HAP-1 (cell line): ENCODE results near the gene TMEM106C.

Experiments
- DNase-seq, 2 experiments: peaks; one replicate each; pipeline ENCODE4 v3.0.0-alpha.2; 2016 to 2020; ENCODE audit warnings: low spot score in 2 of 2
- H3K27me3 ChIP-seq: fragments of 250-450 bp; sonication (Bioruptor Pico); 2 replicates; pipeline ENCODE4 v1.5.1; 2020; ENCODE audit warnings: low read depth, mild to moderate bottlenecking, moderate library complexity
- H3K36me3 ChIP-seq: fragments of 250-450 bp; sonication (Bioruptor Pico); replicated peaks from 2 replicates; pipeline ENCODE4 v1.5.1; 2020; ENCODE audit warnings: mild to moderate bottlenecking
- H3K4me1 ChIP-seq: fragments of 250-450 bp; sonication (Bioruptor Pico); 2 replicates; pipeline ENCODE4 v1.5.1; 2020; ENCODE audit warnings: mild to moderate bottlenecking
- H3K4me3 ChIP-seq: fragments of 250-450 bp; sonication (Bioruptor Pico); 2 replicates; pipeline ENCODE4 v1.5.1; 2020; ENCODE audit warnings: mild to moderate bottlenecking, moderate library complexity
- H3K9me3 ChIP-seq: fragments of 250-450 bp; sonication (Bioruptor Pico); 2 replicates; pipeline ENCODE4 v1.5.1; 2020; ENCODE audit warnings: mild to moderate bottlenecking, moderate library complexity
- in situ Hi-C: fragments of 300-500 bp; cut with MboI; formaldehyde crosslinking; loops from 3 replicates; pipeline ENCODE4 v1.14.3; 2020; ENCODE audit warnings: low sequenced_read_pairs, inconsistent platforms, mixed read lengths

Gene TMEM106C

GRCh38 chr12:47988073-47989022 lies 25.0 kb downstream of the TMEM106C start:
- in situ Hi-C loops = no loop called here
- Histone ChIP-seq H3K27me3 (no peaks in the 10 kb centered on the region), H3K9me3 (no peaks in the 10 kb centered on the region), H3K4me3 (no peak overlapping the region), H3K4me1 (peaks cover 3% of the 10 kb centered on the region; the same call in 1 of the 2 replicates), H3K36me3 (peaks cover 94% of the 10 kb centered on the region)
- peak; percentile 27 to 53 for DNase-seq

DNA sequence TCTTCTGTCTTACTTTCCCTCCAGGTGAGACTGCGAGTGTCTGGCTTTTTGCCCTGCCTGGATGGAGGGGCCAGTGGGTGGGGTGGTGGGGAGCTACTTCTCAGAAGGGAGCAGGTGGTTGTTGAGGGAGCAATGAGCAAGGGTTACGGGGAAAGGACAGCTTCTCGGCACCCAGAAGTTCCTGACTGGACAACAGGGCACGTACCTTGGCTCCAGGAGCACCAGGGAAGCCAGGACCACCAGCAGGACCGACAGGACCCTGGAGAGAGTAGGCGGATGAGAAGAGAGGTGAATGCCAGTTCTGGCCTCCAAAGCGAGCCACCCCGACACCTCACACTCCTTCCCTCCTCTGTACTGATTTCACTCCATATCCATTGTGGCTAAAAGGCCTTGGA lies 25.6 kb downstream of the TMEM106C start:
- no peak for DNase-seq
- Histone ChIP-seq H3K4me3 (no peak overlapping the region), H3K36me3 (peaks cover 96% of the 10 kb centered on the region), H3K27me3 (no peaks in the 10 kb centered on the region), H3K4me1 (peaks cover 3% of the 10 kb centered on the region; the same call in 1 of the 2 replicates), H3K9me3 (no peaks in the 10 kb centered on the region)
- in situ Hi-C loops = no loop called here

DNA sequence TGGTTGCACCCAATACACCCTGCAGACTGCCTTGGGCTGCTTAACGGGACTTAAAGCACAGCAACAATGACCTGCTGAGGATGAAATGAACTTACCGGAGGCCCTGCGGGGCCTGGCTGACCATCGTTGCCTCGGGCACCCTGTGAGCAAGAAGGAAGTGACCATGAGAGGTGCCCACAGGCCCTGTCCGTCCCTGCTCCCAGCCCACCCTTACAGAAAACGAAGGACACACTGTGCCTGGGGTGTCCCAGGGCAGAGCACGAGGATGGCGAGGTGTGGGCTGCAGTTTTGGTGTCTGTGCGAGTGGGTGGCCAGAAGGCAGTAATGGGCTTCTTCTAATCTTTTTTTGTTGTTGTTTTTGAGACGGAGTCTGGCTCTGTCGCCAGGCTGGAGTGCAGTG lies 26.3 kb downstream of the TMEM106C start:
- H3K9me3 ChIP-seq = no peaks in the 10 kb centered on the region
- in situ Hi-C loops = no loop called here
- no peak overlapping the region for H3K4me3 ChIP-seq
- DNase-seq = no peak
- H3K4me1 ChIP-seq = peaks cover 3% of the 10 kb centered on the region; the same call in 1 of the 2 replicates
- H3K36me3 ChIP-seq = peaks cover 96% of the 10 kb centered on the region
- H3K27me3 ChIP-seq = no peaks in the 10 kb centered on the region

GRCh38 chr12:47990351-47991105 lies 27.1 kb downstream of the TMEM106C start:
- no peak overlapping the region for H3K4me3 ChIP-seq
- H3K27me3 ChIP-seq = no peaks in the 10 kb centered on the region
- peaks cover 3% of the 10 kb centered on the region; the same call in 1 of the 2 replicates for H3K4me1 ChIP-seq
- peaks cover 96% of the 10 kb centered on the region for H3K36me3 ChIP-seq
- in situ Hi-C loops = no loop called here
- DNase-seq = no peak
- H3K9me3 ChIP-seq = no peaks in the 10 kb centered on the region

- H3K27me3 ChIP-seq = no peaks in the 10 kb centered on the region
- H3K4me1 ChIP-seq = peaks cover 3% of the 10 kb centered on the region; the same call in 1 of the 2 replicates
- H3K9me3 ChIP-seq = no peaks in the 10 kb centered on the region
- H3K4me3 ChIP-seq = no peak overlapping the region
- no peak for DNase-seq
- in situ Hi-C loops = no loop called here
- H3K36me3 ChIP-seq = peaks cover 96% of the 10 kb centered on the region
These were observed 28.0 kb downstream of the TMEM106C start for GRCh38 chr12:47991106-47992061.

DNA sequence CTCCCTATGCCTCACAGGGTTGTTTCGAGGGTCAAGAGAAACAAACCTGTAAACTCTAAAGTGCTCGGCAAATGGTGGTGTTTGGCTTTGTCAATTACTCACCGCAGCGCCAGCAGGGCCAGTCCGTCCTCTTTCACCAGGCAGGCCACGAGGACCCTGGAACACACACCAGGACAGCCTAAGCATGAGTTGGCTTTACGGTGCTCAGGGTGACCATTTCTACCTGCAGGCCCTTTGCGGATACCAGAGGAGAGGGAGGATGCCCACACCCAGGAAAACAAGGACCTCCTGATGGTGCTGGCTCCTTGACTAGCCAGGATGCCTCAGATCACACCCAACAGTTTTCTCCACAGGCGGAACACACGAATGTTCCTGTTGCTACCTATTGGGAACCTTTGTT lies 29.4 kb downstream of the TMEM106C start:
- Histone ChIP-seq H3K9me3 (no peaks in the 10 kb centered on the region), H3K4me1 (peaks cover 3% of the 10 kb centered on the region; the same call in 1 of the 2 replicates), H3K4me3 (no peak overlapping the region), H3K36me3 (peaks cover 95% of the 10 kb centered on the region), H3K27me3 (no peaks in the 10 kb centered on the region)
- in situ Hi-C loops = no loop called here
- no peak for DNase-seq

- Histone ChIP-seq H3K36me3 (peaks cover 88% of the 10 kb centered on the region), H3K4me1 (peaks cover 3% of the 10 kb centered on the region; the same call in 1 of the 2 replicates), H3K4me3 (no peak overlapping the region), H3K9me3 (no peaks in the 10 kb centered on the region), H3K27me3 (no peaks in the 10 kb centered on the region)
- DNase-seq = no peak
- in situ Hi-C loops = no loop called here
These were observed 30.1 kb downstream of the TMEM106C start for GRCh38 chr12:47993491-47993890.

DNA sequence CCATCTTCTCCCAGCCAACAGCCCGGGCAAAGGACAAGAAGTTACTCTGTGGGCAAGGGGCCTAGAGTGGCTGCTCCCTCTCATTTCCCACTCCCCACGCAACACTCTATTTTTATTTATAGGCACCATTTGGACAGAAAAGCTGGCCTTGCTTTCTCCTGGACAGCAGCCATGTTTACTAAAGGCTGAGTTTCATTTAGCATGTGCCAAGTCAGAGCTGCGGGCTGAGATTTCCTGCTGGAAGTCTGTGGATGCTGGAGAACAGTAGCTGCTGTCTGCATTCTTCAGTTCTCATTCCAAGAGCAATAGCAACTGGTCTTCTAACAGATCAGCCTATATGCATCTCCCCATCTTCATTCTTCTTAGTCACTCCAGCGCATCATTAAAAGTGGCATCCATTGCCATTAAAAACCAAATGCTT lies 32.6 kb downstream of the TMEM106C start:
- no peaks in the 10 kb centered on the region for H3K9me3 ChIP-seq
- in situ Hi-C loops = no loop called here
- H3K4me1 ChIP-seq = peaks cover 6% of the 10 kb centered on the region
- no peak overlapping the region for H3K4me3 ChIP-seq
- H3K27me3 ChIP-seq = no peaks in the 10 kb centered on the region
- DNase-seq = no peak
- H3K36me3 ChIP-seq = peaks cover 76% of the 10 kb centered on the region

GRCh38 chr12:47997321-47997720 lies 33.9 kb downstream of the TMEM106C start:
- no peaks in the 10 kb centered on the region for H3K27me3 ChIP-seq
- DNase-seq = no peak
- no peaks in the 10 kb centered on the region for H3K9me3 ChIP-seq
- H3K36me3 ChIP-seq = peaks cover 63% of the 10 kb centered on the region
- no peak overlapping the region for H3K4me3 ChIP-seq
- peaks cover 10% of the 10 kb centered on the region for H3K4me1 ChIP-seq
- in situ Hi-C loops = no loop called here

DNA sequence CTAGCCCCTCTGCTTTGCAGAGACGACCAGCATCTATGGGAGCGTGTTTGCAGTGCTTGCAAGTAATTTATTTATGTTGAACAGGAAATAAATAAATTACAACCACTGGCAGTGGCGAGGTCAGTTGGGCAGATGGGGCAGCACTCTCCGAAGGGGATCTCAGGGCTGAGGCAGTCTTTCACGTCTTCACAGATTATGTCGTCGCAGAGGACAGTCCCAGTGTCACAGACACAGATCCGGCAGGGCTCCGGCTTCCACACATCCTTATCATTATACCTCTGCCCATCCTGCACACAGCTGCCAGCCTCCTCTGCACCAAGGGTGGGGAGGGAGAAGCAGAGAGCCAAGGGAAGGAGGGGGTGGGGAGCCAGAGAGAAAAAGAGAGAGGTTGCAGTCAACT lies 36.4 kb downstream of the TMEM106C start:
- Histone ChIP-seq H3K4me1 (peaks cover 22% of the 10 kb centered on the region), H3K4me3 (no peak overlapping the region), H3K9me3 (no peaks in the 10 kb centered on the region), H3K36me3 (peaks cover 38% of the 10 kb centered on the region), H3K27me3 (no peaks in the 10 kb centered on the region)
- in situ Hi-C loops = no loop called here
- DNase-seq = no peak

DNA sequence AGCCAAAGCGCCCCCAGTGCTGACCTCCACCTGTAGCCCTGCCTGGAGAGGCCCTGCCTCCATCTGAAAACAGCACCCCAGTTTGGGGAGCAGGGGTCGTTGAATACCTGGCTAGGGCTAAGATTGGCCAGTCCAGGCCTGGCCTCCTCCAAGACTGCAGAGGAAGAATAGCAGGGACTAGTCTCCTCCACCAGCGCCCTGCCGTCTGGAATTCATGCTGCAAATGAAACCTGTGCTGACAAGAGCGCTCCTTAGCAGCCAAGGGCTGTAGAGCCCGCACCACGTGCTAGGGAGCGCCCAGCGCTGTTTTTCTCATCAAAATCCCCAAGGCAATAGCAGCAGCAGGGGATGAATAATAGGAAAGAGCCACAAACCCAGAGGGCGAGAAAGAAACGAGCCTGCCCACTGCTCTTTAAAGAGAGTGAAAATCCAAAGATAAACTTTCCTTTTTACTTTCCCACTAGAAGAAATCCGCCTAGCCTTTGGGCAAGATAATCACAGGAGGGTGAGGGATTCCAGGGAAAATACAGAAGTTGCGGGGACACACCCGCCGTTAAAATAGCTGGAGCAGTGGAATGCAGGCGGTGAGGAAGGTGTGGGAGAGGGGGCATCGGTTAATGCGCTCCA lies 37.6 kb downstream of the TMEM106C start:
- Histone ChIP-seq H3K27me3 (no peaks in the 10 kb centered on the region), H3K9me3 (no peaks in the 10 kb centered on the region), H3K4me1 (peaks cover 26% of the 10 kb centered on the region), H3K4me3 (peak overlapping the region; percentile 63), H3K36me3 (peaks cover 26% of the 10 kb centered on the region)
- peak; percentile 61 to 77 for DNase-seq
- in situ Hi-C loops = no loop called here

DNA sequence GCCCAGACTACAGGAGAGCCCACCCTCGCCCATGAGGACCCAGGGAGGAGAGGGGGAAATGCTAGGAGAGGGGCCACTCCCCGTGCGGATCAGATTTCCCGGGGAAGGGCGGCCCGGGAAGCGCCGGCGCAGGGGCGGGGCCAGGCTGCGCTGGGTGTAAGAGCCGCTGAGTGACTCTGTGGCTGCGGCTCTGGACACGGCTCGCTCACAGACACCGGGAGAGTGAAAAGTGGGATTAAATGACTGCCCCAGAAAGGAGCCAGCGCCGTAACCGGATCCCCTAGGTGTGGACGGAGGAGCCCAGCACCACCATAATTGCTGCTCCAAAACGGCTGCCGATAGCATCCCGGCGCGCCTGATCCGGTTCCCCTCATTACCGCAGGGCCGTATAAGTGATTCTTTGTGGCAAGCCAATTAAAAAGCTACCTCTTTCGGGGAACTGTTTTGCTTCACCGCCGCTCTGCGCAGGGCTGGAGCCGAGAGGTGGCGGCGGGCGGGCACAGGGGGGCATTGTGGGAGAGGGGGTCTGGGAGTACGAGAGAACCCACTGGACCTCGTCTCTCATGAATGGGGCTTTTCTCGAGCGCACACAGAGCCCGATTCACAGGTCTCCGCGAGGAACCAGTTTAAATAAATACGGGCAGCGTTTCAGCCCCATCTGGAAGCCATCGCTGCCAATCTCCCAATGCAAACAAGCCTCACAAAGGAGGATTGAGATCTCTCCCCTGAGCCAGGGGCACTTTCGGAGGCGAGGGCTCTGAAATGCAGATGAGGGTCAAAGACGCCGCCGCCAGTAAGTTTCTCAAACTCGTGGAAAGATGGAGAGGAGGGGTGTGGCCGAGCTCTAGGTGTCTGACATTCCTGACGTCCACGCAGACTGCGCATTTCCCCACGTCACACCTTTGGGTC lies 38.4 kb downstream of the TMEM106C start:
- H3K36me3 ChIP-seq = peaks cover 18% of the 10 kb centered on the region
- H3K4me1 ChIP-seq = peaks cover 26% of the 10 kb centered on the region
- no peaks in the 10 kb centered on the region for H3K27me3 ChIP-seq
- peak overlapping the region; percentile 63 for H3K4me3 ChIP-seq
- peak; percentile 73 to 85 for DNase-seq
- H3K9me3 ChIP-seq = no peaks in the 10 kb centered on the region
- in situ Hi-C loops = no loop called here
